Measurements from ENCODE around the gene PRR15L. TPM values are rescaled to one million over a fixed set of nuclear protein-coding genes. Genes with fewer than 3 reads are reported as not detected.

The PRR15L gene
- total RNA-seq, 3 donors from 2014 or later: 38.7 to 105 TPM; not detected in 1

- H3K36me3 ChIP-seq: no peaks in the 10 kb centered on the region
- intact Hi-C loops (cut with DNase I; ENCODE audit: low total_unique reads): no loop called here
- H3K27ac ChIP-seq: no peak overlapping the region
- no peaks in the 10 kb centered on the region for H3K27me3 ChIP-seq
- no peak for DNase-seq (ENCODE audit: low spot score in 2 of 2)
- no peak overlapping the region for H3K4me3 ChIP-seq
- peaks cover 0 to 7% of the 10 kb centered on the region in 2 donors for H3K4me1 ChIP-seq
- TF ChIP-seq POLR2A (IDR thresholded peaks at IDR 0.05) (no peak), POLR2AphosphoS5 (IDR thresholded peaks at IDR 0.05) (no peak)
- no peaks in the 10 kb centered on the region for H3K9me3 ChIP-seq
Measured at GRCh38 chr17:47975823-47976205, 18.1 kb upstream of the PRR15L start.

- DNase-seq (ENCODE audit: low spot score in 2 of 2): no peak
- intact Hi-C loops (cut with DNase I; ENCODE audit: low total_unique reads): no loop called here
- H3K4me3 ChIP-seq: no peak overlapping the region
- no peaks in the 10 kb centered on the region for H3K9me3 ChIP-seq
- peaks cover 0 to 7% of the 10 kb centered on the region in 2 donors for H3K4me1 ChIP-seq
- H3K27ac ChIP-seq: no peak overlapping the region
- no peaks in the 10 kb centered on the region for H3K36me3 ChIP-seq
- H3K27me3 ChIP-seq: no peaks in the 10 kb centered on the region
- no peak for TF ChIP-seq POLR2AphosphoS5 (IDR thresholded peaks at IDR 0.05)
- no peak for TF ChIP-seq POLR2A (IDR thresholded peaks at IDR 0.05)
- no peak for TF ChIP-seq CTCF (IDR thresholded peaks at IDR 0.05)
Measured at GRCh38 chr17:47975189-47975822, 17.6 kb upstream of the PRR15L start.

- H3K4me1 ChIP-seq: peaks cover 0 to 7% of the 10 kb centered on the region in 2 donors
- TF ChIP-seq POLR2A (IDR thresholded peaks at IDR 0.05) (no peak), CTCF (IDR thresholded peaks at IDR 0.05) (no peak), POLR2AphosphoS5 (IDR thresholded peaks at IDR 0.05) (no peak)
- H3K36me3 ChIP-seq: no peaks in the 10 kb centered on the region
- no peaks in the 10 kb centered on the region for H3K27me3 ChIP-seq
- no peak overlapping the region for H3K27ac ChIP-seq
- no peak overlapping the region for H3K4me3 ChIP-seq
- intact Hi-C loops (cut with DNase I; ENCODE audit: low total_unique reads): no loop called here
- H3K9me3 ChIP-seq: no peaks in the 10 kb centered on the region
- no peak for DNase-seq (ENCODE audit: low spot score in 2 of 2)
Measured at GRCh38 chr17:47973541-47973940, 15.9 kb upstream of the PRR15L start.

GRCh38 chr17:47970725-47971499 is 13.2 kb upstream of the PRR15L start, which contains the start of gene CDK5RAP3:
Gene CDK5RAP3, plus strand, starts transcription at chr17:47971113. Its CDS starts 34 bp downstream, at chr17:47971147.
- Histone ChIP-seq H3K36me3 (no peaks in the 10 kb centered on the region), H3K27ac (peak within 1 kb of the TSS; percentile 94 to 95), H3K9me3 (no peaks in the 10 kb centered on the region), H3K4me3 (peak within 1 kb of the TSS; percentile 89 to 98 (median 97)), H3K27me3 (no peaks in the 10 kb centered on the region), H3K4me1 (peaks cover 0 to 7% of the 10 kb centered on the region in 2 donors)
- intact Hi-C loops (cut with DNase I; ENCODE audit: low total_unique reads): no loop called here
- DNase-seq (ENCODE audit: low spot score in 2 of 2): peak; percentile 100
- TF ChIP-seq POLR2A (IDR thresholded peaks at IDR 0.05) (peak; percentile 74), POLR2AphosphoS5 (IDR thresholded peaks at IDR 0.05) (peak; percentile 68 to 91 (median 75)), CTCF (IDR thresholded peaks at IDR 0.05) (peak; percentile 97 to 99 (median 98))

GRCh38 chr17:47969930-47970724 is 12.4 kb upstream of the PRR15L start:
- H3K9me3 ChIP-seq: no peaks in the 10 kb centered on the region
- H3K36me3 ChIP-seq: no peaks in the 10 kb centered on the region
- DNase-seq (ENCODE audit: low spot score in 2 of 2): no peak
- TF ChIP-seq POLR2AphosphoS5 (IDR thresholded peaks at IDR 0.05) (no peak), POLR2A (IDR thresholded peaks at IDR 0.05) (no peak), CTCF (IDR thresholded peaks at IDR 0.05) (no peak)
- H3K27ac ChIP-seq: peak overlapping the region; percentile 94 to 95
- intact Hi-C loops (cut with DNase I; ENCODE audit: low total_unique reads): no loop called here
- H3K4me1 ChIP-seq: peaks cover 0 to 7% of the 10 kb centered on the region in 2 donors
- no peaks in the 10 kb centered on the region for H3K27me3 ChIP-seq
- H3K4me3 ChIP-seq: peak overlapping the region; percentile 14 to 98 (median 97)

All from breast epithelium (tissue), 4 donors.